ENCODE data around the gene PRPF18.

PRPF18 gene

DNA sequence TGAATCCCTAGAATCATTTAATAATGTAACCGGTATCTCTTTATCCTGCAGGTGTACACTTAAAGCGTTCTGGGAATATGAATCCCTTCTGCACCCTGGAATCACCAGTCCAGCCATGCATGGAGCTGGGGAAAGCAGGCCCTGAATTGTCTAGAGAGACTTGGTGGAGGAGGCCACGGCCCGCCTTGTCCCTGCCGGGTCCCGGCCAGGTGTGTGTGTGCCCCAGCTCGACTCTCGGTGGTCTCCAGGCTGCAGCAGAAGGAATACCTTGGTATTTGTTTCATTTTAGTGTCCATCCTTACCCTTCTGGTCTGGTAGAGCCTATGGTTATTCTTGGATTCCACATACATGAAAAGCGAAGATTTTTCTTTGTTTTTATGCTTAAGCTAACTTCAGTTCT is 58.1 kb downstream of the PRPF18 start:
- DNase-seq = peak; percentile 30

DNA sequence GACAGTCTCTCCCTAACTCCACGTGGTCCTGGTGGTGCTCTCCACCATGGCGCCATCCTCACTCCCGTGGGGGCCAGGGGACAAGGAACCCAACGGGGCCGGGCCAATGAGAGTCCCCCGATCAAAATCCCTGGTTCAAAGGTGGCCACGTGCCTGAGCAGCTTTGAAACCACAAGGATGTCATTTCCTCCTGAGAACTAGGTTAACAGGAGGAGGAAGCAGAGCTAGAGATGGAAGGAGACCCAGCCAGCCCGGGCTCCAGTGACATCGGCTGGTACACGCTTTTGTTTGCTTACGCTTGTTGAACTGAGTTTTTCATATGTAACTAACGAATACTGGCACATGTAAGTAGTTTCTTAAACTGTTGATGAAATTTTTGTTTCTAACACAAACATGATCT is 61.7 kb downstream of the PRPF18 start:
- no peak for DNase-seq

DNA sequence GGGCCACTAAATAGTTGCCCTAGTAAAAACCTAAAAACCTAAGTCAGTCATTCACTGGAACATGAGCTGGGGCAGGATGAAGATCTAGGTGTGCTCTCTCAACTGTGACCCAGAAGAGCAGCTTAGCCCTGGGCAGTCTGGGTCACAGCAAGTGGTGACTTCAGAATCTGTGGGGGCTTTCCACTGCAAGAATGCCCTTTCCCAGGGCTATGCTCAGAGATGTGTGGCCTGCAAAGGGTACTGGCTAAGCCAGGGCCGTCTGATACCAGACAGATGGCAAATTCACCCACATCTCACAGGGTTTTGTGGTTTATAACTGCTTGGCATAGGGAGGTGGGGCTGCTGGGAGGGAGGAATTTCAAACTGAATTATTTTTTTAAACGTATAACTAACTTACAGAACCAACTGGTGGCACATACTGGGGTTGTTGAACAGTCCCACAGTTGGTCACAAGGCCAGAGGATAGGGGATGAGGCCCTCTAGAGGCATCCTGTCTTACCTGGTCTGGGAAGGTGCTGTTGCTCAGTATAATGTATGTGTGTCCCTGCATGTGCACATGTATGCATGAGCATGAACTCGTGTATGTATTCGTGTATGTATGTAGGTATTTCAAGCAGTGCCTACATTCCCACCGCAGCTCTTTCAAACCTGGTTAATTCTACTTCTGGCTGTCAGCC is 63.2 kb downstream of the PRPF18 start:
- no peak for DNase-seq

DNA sequence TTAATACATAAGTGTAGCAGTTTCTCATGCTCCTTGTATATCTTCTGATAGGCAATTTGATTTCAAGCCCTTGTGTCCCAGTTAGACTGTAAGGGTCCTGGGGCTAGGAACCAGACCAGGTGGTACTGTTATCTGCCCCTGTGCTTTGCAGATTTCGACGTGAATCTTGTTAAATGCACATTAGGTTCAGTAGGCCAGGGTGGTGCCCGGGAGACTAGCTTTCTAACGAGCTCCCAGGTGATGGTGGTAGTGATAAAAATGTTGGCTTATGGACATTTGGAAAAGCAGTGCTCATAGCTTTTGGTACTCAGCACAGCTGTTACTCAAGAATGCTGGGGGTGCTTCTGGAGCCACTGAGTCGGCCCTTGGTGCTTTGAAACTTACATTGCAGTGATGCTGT is 64.2 kb downstream of the PRPF18 start:
- no peak for DNase-seq

DNA sequence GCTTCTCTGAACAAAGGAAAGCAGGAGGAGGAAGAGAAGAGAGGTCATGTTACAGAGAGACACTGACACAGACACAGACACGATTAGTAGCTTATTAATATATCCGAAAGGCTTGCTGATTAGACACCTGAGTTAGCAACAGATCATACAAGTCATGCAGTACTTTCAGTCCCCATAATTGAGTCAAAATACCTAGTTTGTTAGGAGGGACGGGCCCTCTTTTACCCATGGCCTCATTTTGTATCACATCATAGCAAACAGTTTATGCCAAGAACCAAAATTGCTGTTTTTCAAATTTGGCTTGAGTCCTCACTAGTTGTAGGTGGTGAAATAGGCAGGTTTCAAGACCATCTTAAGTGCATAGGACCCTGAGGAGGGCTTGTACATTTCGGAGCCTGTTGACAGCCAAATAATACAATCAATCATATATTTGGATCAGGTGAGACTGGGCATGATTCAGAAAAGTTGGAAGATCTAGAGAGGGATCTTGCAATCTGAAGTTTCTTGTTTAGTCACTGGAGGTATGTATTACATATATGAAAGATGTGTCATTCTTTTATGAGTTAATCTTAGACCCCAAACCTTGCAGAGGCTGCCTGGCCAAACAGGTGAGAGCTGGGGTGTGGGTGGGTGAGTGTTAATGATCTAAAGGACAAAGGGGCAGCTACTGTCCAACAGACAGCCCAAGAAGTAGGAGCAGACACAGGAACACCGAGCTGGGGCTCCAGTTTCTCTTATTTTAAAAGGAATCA is 65.4 kb downstream of the PRPF18 start:
- peak; percentile 2 for DNase-seq

DNA sequence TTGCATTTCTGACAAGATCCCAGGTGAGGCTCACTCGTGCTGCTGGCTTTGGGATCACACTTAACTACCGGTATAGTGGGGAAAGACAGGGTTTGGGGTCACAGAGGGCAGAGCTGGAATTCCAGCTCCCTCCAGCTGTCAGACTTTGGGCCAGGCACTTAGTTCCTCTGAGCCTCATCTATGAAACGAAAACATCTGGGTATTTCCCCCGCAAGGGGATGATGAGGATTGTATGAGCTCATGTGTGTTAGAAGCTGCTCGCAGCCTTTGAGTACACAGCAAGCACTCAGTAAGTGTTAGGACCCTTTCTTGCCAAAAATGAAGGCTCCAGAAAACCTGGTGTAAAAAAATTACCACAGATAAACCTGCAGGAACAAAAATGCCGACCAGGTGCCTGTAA is 66.1 kb downstream of the PRPF18 start:
- peak; percentile 29 for DNase-seq

DNA sequence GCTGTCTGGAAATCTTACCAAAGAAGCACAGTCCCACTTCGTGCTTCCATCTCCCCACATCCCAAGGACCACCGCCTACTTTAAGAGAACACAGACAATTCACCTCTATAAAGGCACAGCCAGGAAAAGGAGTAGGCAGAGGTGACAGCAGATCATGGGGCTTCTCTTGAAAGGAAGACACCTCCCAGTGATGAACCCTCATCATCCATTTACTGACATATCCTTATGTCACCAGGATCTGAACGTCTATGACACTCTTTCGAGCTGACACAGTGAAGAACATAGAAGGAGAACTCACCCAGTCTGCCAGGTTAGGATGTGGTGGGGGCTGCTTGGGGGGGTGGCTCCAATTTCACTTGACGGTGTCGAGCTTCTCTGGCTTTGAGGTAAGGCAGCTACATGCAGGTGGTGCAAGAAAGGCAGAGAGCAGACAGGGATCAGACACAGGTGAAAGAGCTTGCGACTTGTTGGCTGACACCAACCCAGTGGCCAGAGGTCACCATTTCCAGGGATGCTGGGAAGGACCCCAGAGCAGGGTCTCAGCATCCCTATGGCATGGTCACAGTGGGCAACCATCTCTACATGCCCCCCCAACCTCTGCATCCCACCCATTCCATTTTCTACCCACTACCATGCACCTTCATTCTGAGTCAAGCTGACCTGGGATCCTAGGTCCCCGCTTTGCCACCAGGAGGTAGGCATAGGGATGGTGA is 67.5 kb downstream of the PRPF18 start:
- DNase-seq = peak; percentile 38

DNA sequence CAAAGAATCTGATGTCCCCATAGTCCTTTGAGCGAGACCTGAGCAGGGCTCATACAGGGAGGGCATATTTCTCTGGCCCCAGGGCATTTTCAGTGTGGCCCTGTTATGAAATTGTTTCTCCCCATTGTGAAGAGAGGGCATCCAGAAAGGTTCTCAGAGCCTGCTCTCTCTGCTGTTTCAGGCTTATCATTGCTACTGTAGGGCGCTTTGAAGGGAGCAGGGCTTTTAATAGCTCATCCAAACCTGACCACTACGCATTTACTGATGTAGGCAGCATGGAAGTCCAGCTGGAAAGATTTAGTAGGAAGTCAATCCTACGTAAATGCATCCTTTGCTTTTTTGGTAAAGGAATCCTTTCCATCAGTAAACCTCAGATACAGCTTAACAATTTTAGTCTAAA is 68.1 kb downstream of the PRPF18 start:
- DNase-seq = no peak

DNA sequence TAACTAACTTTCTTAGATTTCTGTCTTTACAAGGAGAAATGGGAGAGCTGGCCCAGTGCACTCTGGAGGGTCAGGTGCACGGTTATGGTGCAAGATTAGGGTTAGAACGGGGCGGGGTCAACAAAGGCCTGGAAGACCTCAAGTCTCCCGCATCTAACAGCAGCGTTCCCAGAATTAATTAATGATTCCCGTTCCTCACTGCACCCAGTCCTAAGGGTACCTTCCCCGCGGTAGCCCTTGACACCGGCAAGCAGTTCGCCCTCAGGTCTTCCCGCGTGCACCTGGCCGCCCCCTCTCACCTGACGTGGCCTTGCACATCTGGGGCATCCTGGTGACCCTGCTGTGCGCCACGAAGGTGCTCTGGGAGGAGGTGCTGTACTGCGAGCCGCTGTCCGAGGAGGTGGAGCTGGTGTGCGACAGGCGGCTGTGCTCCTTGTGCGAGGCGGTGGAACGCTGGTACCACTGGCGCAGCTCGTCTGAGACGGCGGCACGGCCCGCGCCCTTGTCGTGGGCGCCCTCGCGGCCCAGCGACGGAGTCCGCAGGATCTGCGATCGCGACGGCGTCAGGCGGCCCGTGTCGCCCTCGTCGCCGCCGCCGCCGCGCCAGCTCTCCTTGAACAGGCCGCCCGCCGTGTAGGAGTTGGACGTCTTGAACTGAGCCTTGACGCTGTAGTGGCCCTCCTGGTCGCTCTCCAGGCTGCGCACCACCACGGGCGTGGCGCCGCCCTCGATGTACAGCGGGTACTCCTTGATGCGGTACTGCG is 69.8 kb downstream of the PRPF18 start:
- no peak for DNase-seq

DNA sequence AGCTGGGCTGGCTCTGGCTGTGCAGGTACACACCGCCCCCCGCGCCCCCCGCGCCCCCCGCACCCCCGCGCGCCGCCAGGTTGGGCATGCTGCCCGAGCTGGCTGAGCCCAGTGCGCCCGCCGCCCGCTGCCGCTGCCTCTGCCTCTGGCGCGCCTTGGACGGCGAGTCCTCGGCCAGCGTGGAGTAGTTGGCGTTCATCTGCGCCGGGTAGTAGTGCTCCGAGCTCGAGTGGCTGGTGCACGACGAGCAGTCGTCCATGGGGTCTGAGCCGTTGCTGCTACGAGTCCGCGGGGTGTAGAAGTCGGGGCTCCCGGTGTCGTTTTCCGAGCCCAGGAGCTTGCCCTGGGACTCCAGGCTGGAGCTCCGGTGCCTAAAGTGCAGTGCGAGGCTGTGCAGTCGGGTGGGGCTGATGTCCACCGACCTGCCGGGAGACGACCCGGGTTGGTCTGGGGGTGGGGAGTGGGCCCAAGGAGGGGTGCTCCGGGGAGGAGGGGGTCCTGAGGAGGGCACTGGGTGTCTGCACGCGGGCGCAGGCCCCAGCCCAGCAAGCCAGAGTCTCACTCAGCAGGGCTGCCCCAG is 70.4 kb downstream of the PRPF18 start:
- no peak for DNase-seq

DNA sequence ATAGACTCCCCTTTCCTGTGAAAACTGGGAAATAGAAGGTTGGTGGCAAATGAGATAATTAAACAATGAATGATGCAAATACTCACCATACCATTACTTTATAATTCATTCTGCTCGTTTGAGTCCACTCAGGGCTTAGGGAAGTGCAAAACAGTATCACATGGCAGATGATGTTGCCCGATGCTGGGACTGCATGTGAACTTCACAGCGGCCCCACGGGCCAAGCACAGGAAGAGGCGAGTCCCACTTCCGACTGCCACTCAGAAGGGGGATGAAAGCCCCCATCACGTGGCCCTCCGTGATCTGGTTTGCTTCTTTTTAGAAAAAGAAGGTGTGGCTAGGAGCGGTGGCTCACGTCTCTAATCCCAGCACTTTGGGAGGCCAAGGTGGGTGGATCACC is 71.5 kb downstream of the PRPF18 start:
- DNase-seq = no peak

DNA sequence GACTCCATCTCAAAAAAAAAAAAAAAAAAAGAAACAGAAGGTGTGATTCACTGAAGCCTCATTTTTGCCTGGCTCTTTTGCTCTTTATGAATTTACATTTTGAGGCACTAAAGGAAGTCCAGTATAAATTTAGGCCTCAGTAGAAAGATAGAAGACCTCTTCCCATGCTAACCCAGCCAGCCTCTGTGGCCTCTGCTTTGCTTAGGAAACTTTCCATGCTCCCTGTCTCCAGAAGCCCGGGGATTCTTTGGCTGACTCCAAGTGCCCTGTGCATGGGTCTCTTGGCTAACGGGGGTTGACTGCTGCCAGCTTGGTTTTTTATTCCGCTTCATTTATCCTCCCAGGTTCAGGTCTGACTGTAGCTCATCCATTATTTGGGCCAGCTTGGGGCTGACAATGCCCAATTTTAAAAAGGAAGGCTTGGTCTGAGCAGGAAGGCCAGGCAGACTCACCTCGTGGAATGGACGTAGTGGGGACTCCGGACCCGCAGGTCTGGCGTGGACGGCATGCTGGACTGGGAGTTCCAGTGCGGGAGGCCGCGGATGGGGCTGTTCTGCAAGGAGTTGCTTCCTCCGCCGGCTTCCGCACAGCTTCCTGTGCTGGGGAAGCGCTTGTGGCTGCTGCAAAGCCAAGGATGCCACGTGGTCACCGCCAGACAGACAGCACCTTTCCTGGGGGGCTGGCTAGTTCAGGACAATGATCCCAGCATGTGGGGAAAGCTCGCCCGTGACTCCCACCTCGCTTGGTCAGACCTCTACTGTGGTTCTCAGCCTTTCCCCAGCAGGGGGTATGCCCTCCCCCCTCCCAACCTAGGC is 72.3 kb downstream of the PRPF18 start:
- DNase-seq = no peak

DNA sequence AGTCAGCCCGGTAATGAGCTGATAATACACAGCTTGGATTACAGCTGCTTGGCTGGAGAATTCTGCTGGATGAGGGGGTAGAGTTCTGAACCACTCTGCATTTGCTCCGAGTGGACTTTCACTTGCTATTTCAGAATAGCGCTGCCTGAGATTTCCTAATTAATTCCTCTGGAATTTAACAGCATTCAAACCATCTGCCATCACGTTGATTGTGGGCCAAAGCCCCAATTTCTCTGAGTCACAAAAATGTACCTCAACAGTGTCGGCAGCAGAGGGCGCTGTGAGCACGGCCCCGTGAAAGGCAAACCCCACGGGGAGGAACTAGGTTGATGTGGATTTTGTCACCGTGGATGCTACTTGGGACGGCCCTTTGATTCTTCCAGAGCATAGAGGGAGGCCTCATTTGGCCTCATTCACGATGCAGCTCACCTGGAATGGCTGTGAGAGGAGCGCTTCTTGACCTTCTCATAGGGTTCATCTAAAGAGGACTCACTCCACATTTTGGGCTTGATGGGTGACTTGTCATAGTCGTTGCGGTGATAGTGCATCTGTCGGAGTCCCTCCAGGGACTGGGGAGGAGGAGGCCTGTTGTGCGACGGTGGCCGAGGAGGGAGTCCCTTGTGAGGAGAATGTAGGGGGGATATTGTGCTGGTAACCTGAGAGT is 73.3 kb downstream of the PRPF18 start:
- DNase-seq = peak; percentile 68

DNA sequence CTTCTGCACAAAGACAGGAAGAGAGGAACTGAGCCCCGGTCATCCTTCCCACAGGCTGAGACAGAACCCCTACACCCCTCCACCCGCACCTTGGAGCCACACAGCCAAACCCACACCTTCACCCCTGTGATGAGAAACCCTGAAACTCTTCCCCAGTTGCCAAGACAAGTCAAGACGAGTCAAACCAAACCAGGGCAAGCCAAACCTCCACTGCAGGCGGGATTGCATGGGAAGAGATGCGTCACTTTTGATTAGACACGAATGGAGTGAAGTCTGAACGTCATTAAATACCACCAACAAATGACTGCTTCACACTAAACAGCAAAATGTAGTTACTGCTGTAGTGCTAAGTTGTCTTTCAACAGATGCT is 73.8 kb downstream of the PRPF18 start:
- no peak for DNase-seq

DNA sequence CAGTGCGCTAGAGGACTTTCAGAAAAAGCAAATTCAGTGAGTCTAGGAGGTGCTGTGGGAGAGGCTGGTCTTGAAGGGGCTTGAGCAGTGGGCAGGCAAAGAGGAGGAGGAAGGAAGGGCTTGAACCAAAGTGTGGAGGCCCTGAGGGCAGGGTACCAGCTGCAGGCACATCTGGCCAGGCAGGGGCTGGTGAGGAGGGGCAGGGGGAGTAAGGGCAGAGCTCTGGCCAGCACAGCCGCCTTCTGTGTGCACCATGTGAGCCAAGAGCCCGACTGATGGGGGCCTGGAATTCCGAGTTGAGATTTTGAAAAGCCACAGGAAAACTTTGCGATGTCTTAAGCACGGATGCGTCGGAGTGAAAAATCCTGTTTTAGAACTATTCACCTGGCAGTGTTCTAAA is 74.5 kb downstream of the PRPF18 start:
- DNase-seq = no peak

DNA sequence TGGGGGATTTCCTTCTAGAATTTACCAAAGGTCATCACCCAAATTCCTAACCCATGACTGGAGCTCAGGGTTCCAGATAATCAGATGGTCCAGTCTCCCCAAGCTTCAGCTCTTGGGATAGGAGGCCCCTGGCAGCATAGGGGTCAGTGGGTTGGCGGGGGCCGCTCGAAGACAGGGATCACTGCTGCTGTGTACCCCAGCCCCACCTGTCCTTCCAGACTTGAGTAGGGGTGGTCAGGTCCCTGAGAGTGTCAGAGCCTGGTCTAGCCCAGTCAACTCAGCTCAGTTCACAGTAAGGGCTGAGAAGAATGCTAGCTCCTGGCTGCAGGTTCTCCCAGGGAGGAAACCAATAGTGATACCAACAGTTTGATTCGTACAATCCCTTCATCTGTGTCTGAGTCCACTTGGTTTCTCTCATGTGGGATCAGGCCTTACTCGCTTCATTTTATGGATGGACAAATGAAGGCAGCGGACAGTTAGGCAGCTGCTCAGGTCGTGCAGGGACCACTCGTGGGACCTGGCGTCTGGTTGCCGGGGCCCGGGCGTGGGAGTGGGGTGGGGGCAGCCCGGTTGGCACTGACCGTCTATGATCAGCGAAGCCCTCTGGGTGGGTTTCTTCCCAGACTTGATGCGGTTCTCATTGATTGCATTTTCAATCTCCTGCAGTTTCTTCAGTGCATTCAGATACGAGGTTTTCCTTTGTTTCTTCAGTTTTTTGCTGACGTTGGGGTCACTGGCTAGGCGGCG is 78.9 kb downstream of the PRPF18 start:
- DNase-seq = no peak

DNA sequence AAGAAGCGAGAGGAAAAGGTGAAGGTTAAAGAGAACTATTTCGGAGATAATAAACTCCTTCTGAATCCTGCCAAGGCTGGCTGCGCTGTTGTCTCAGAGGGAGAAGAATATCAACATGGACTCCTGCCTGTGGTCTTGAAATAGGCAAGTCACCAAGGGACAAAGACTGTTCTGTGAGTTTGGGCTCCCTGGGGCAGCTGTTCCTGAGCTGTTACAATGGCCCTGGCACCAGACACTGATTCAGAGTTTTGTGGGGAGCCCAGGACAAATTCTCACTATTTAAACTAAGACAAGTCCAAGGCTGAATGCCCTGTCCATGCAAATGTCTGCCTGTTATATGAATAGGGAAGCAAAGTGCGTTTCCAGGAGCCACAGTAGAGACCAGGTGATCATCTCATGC is 81.4 kb downstream of the PRPF18 start:
- DNase-seq = no peak

DNA sequence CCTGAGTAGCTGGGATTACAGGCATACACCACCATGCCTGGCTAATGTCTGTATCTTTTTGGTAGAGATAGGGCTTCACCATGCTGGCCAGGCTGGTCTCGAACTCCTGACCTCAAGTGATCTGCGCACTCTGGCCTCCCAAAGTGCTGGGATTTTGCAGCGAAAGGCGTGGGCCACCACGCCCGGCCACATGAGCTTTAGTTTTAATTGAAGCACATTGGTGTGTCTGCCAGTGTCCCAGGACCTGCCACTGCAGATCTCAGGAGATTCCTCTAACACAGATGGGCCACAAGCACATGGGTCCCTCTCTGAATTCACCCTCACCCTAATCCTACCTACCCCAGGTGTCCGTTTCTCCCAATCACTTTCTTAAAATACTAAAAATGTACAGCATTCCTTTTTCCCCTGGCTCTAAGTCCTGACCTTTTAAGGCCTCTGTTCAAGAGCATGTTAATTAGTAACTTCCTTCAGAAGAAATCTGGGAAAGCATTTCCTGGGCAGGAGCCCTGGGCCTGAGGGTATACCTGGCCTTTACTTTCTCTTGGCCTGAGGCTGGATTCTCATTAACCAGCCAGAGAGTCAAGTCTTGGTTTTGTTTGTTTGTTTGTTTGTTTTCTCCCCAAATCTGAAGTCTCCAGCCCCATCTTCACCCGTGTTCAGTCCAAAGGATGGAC is 82.6 kb downstream of the PRPF18 start:
- no peak for DNase-seq

DNA sequence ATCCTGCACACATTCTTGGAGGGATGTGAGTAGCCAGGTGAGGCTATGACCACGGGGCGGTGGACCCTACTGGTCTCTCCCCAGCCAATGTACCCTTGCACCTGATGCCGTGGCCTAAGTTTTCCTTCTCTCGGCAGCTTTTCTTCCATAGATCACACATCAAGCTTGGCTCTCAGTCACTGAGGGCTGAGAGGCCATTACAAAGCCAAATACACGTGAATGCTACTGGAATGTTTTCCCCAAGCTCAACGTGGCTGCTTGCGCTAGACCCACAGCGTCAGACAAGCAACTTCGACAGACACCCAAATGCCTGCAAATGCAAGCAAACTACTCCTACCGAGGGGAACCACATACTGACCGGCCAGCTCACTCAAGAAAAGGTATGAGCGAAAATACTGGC is 83.1 kb downstream of the PRPF18 start:
- DNase-seq = no peak

DNA sequence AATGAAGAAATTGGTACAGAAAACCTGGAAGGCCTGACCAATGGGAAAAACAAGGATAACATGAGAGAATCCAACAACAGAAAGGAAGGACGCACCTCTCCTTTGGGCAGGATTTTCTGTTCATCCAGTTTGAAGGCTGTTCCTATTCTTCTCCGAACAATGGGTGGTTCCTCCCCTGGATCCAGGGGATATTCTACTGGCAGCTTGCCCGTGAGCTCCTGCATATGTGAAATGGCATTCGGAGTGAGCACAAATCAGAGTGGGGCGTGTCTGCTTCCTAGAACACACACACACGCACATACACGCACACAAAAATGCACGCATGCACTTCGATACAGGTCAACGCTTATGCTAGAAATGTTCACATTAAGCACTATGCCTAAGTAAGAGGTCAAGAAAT is 83.5 kb downstream of the PRPF18 start:
- no peak for DNase-seq
